B cell (primary cell): ENCODE results near the gene ARMH3. TPM values are rescaled to one million over a fixed set of nuclear protein-coding genes. Genes with fewer than 3 reads are reported as not detected.

Experiments
- ATAC-seq: fragments of 200-7000 bp; cut with Tn5 transposase; one replicate; pipeline ENCODE4 v1.10.0; 2021; ENCODE audit warnings: low read depth, mild to moderate bottlenecking, moderate number of reproducible peaks, moderate library complexity
- CTCF ChIA-PET: fragments of 350-600 bp; sonication (Branson Sonifier 250); formaldehyde crosslinking; loops from one replicate; lab custom pipeline; 2021; ENCODE audit warnings: antibody characterized with exemption, inconsistent platforms; lab: Charles Lee
- POLR2A ChIA-PET: fragments of 350-600 bp; sonication (Branson Sonifier 250); formaldehyde crosslinking; loops from one replicate; lab custom pipeline; 2021; ENCODE audit warnings: antibody characterized with exemption; lab: Charles Lee
- DNase-seq: peaks from one replicate; pipeline ENCODE4 v3.0.0; 2013
- H2AFZ ChIP-seq: 2 replicates; pipeline ENCODE4 v1.6.1; 2012; ENCODE audit warnings: mild to moderate bottlenecking, low read depth, low read length; ENCODE audit not compliant: insufficient read depth, poor library complexity, severe bottlenecking
- H3K27ac ChIP-seq, 2 donors: 1 replicate in 1 of 2; 2 replicates in 1 of 2; pipeline ENCODE4 v1.5.1; 2012 to 2013; ENCODE audit warnings: low read length in 2 of 2, mild to moderate bottlenecking in 2 of 2, moderate library complexity in 1 of 2
- H3K27me3 ChIP-seq, 4 experiments: fragments of 200-600 bp in 1 of 4; sonication (generic) in 1 of 4; replicated peaks in 1 of 4; 1 replicate in 2 of 4; 2 replicates in 2 of 4; pipeline versions ENCODE4 v1.6.1 to v1.7.0; 2013 to 2016; ENCODE audit warnings: low read length in 3 of 4, mild to moderate bottlenecking in 2 of 4, mixed read lengths in 1 of 4, moderate library complexity in 1 of 4; ENCODE audit not compliant: insufficient read depth in 4 of 4, control insufficient read depth in 3 of 4; ENCODE audit errors: control extremely low read depth in 1 of 4
- H3K36me3 ChIP-seq, 2 experiments: replicated peaks in 1 of 2; 1 replicate in 1 of 2; 2 replicates in 1 of 2; pipeline versions ENCODE4 v1.6.1 to v1.7.1; 2013; ENCODE audit warnings: low read length in 1 of 2; ENCODE audit not compliant: insufficient read depth in 2 of 2, control insufficient read depth in 1 of 2; ENCODE audit errors: control extremely low read depth in 1 of 2, extremely low read depth in 1 of 2
- H3K4me1 ChIP-seq, 2 donors: fragments of 200-600 bp in 1 of 2; sonication (generic) in 1 of 2; 1 replicate in 1 of 2; 2 replicates in 1 of 2; pipeline versions ENCODE4 v1.5.1 to v1.6.1; 2013 to 2017; ENCODE audit warnings: low read length in 2 of 2; ENCODE audit not compliant: control insufficient read depth in 2 of 2, insufficient read depth in 2 of 2
- H3K4me2 ChIP-seq: replicated peaks from 2 replicates; pipeline ENCODE3; 2012; ENCODE audit warnings: mild to moderate bottlenecking, low read depth, low read length; ENCODE audit not compliant: poor library complexity, severe bottlenecking
- H3K4me3 ChIP-seq, 5 experiments: fragments of 200-600 bp in 1 of 5; sonication (generic) in 1 of 5; 1 replicate in 3 of 5; 2 replicates in 2 of 5; pipeline versions ENCODE4 v1.5.1 to v1.7.0; 2011 to 2016; ENCODE audit warnings: low read length in 4 of 5, mild to moderate bottlenecking in 4 of 5, low read depth in 2 of 5, control low read depth in 1 of 5, moderate library complexity in 1 of 5; ENCODE audit not compliant: insufficient read depth in 1 of 5; ENCODE audit errors: control extremely low read depth in 1 of 5, extremely low read depth in 1 of 5
- H3K79me2 ChIP-seq: fragments of 200-600 bp; sonication (generic); one replicate; pipeline ENCODE4 v1.6.0; 2016; ENCODE audit warnings: low read length; ENCODE audit not compliant: control insufficient read depth, insufficient read depth
- H3K9ac ChIP-seq: fragments of 200-600 bp; sonication (generic); 2 replicates; pipeline ENCODE4 v1.6.1; 2017; ENCODE audit warnings: mild to moderate bottlenecking, low read length, moderate library complexity
- H3K9me3 ChIP-seq, 3 donors: one replicate each; pipeline versions ENCODE4 v1.6.1 to v1.7.1; 2013; ENCODE audit warnings: low read length in 2 of 3; ENCODE audit not compliant: control insufficient read depth in 2 of 3, insufficient read depth in 1 of 3; ENCODE audit errors: control extremely low read depth in 1 of 3
- H4K20me1 ChIP-seq: 2 replicates; pipeline ENCODE4 v1.6.0; 2012; ENCODE audit warnings: mild to moderate bottlenecking, low read length; ENCODE audit not compliant: insufficient read depth, control insufficient read depth, poor library complexity, severe bottlenecking
- H3K27ac Mint-ChIP-seq: one replicate; pipeline ENCODE4 v1.8.0; 2021; ENCODE audit warnings: mixed read lengths
- H3K27me3 Mint-ChIP-seq: one replicate; pipeline ENCODE4 v1.8.0; 2021; ENCODE audit warnings: mixed read lengths
- H3K4me1 Mint-ChIP-seq: one replicate; pipeline ENCODE4 v1.8.0; 2021; ENCODE audit warnings: mixed read lengths
- H3K4me3 Mint-ChIP-seq: one replicate; pipeline ENCODE4 v1.8.0; 2021; ENCODE audit warnings: mixed read lengths
- H3K9me3 Mint-ChIP-seq: one replicate; pipeline ENCODE4 v1.8.0; 2022; ENCODE audit warnings: mixed read lengths; ENCODE audit not compliant: insufficient read depth
- CTCF ChIP-seq: fragments of 200-600 bp; IDR thresholded peaks from one replicate; pipeline ENCODE4 v1.8.0; 2022; ENCODE audit warnings: antibody characterized with exemption, mild to moderate bottlenecking
- EZH2 ChIP-seq: IDR thresholded peaks from 2 replicates; pipeline ENCODE4 v1.6.1; 2012; ENCODE audit warnings: borderline replicate concordance, low read depth, mild to moderate bottlenecking, moderate library complexity, low read length; ENCODE audit not compliant: insufficient read depth, poor library complexity, severe bottlenecking
- WGBS: methylation state at CpG from one replicate; pipeline ENCODE4 v1.1.5; 2013; ENCODE audit warnings: missing lambda C conversion rate; ENCODE audit not compliant: insufficient coverage; 5-methylcytosine and 5-hydroxymethylcytosine counted together
- intact Hi-C: fragments of 100-400 bp; cut with micrococcal nuclease; formaldehyde crosslinking; loops from one replicate; pipeline ENCODE4 v1.10.0; 2022
- polyA plus RNA-seq: library from polyadenylated mRNA; depleted of rRNA; stranded (reverse); fragments of >200 nt; gene quantifications from 2 replicates; pipeline ENCODE4 v1.2.3, GENCODE V29; 2012
- total RNA-seq, 2 donors: library from RNA; stranded (reverse); fragments of 120-200 nt in 1 of 2; gene quantifications; 1 replicate in 1 of 2; 2 replicates in 1 of 2; pipeline versions ENCODE4 v1.2.3 to v1.2.4, GENCODE V29; 2013 to 2022

The ARMH3 gene
- total and polyA plus RNA-seq, 2 donors (not counting 1 experiment from before 2014, with no cell fraction given) = 33.4 to 40.7 TPM

GRCh38 chr10:101818119-101818871 lies 237.7 kb downstream of the ARMH3 start, which contains the start of gene OGA:
OGA (minus strand) TSS chr10:101818444; CDS start chr10:101818022, 422 bp downstream.
- Histone ChIP-seq H3K9me3 (no peaks in the 10 kb centered on the region), H3K79me2 (peaks cover 68% of the 10 kb centered on the region), H4K20me1 (peaks cover 49% of the 10 kb centered on the region), H2AFZ (peak within 1 kb of the TSS; percentile 86), H3K27ac (peak within 1 kb of the TSS; percentile 81 to 85), H3K4me2 (peak within 1 kb of the TSS; percentile 79), H3K27me3 (no peaks in the 10 kb centered on the region), H3K9ac (peak within 1 kb of the TSS; percentile 96), H3K36me3 (peaks cover 0 to 5% of the 10 kb centered on the region in 2 experiments), H3K4me3 (peak within 1 kb of the TSS; percentile 56 to 97 (median 92)), H3K4me1 (peaks cover 27% of the 10 kb centered on the region in 2 donors)
- WGBS = under 1% methylated on average over 35 of the region's 47 CpGs
- peak within 1 kb of the TSS; percentile 94 for H3K4me3 Mint-ChIP-seq
- ChIA-PET POLR2A (interaction anchor here (0.6 to 6.3 kb wide), 16 partner anchors 12 to 896 kb away, joined by 3 to 102 read pairs (median 4); partner anchors contain the start of genes ARL3, ARMH3, NPM3 and TRIM8), CTCF (interaction anchor here (0.9 to 9.6 kb wide), 9 partner anchors 12 to 255 kb away, joined by 3 to 48 read pairs (median 7); partner anchors contain the start of gene NPM3)
- peak within 1 kb of the TSS; percentile 99 for H3K27ac Mint-ChIP-seq
- intact Hi-C loops = loop anchor here (1.0 to 5.0 kb wide), 9 partner anchors 12 to 894 kb away; partner anchors contain the start of genes ARL3, ARMH3, GBF1 and LDB1
- H3K27me3 Mint-ChIP-seq = no peaks in the 10 kb centered on the region
- peak; percentile 87 for ATAC-seq
- no peaks in the 10 kb centered on the region for H3K9me3 Mint-ChIP-seq
- H3K4me1 Mint-ChIP-seq = peaks cover 35% of the 10 kb centered on the region
- TF ChIP-seq CTCF = no peak
- no peak for TF ChIP-seq EZH2
- peak; percentile 98 for DNase-seq
